Measurements from ENCODE around the gene NME3. TPM values are rescaled to one million over a fixed set of nuclear protein-coding genes. Genes with fewer than 3 reads are reported as not detected.

Gene NME3
- total and polyA plus RNA-seq, 2 donors (not counting 1 experiment from before 2014, with no cell fraction given): 9.9 to 69.7 TPM

DNA sequence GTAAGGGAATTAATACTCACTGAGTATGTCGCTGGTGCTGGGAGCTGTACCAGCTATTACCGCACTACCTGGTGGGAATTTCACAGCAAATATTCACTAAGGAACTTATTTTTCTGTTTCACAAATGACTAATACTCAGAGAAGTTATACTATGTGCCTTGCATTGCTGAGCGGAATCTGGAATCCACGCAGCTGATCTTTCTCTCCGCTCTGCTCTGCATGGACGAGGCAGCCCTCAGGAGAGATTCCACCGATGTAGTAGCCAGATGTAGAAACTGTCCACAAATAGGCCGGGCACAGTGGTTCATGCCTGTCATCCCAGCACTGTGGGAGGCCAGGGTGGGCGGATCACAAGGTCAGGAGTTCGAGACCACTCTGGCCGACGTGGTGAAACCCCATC is 17.1 kb downstream of the NME3 start:
- Histone ChIP-seq H3K27me3 (ENCODE audit: control insufficient read depth, insufficient read depth, low read length) (no peaks in the 10 kb centered on the region), H3K9ac (ENCODE audit: insufficient read depth, low read length) (no peak overlapping the region), H4K20me1 (ENCODE audit: control insufficient read depth, extremely low read depth, insufficient read depth, low read length) (no peaks in the 10 kb centered on the region), H3K4me2 (ENCODE audit: extremely low read depth, insufficient read depth, low read length) (no peak overlapping the region), H3K4me3 (replicated peaks in 1 of 4; ENCODE audit: control extremely low read depth in 1 of 4, insufficient read depth in 1 of 4, low read depth in 3 of 4, low read length in 4 of 4) (no peak overlapping the region), H3K9me3 (ENCODE audit: control insufficient read depth, insufficient read depth, low read depth, low read length) (no peaks in the 10 kb centered on the region), H2AFZ (ENCODE audit: low read length) (no peak overlapping the region), H3K4me1 (ENCODE audit: control insufficient read depth, extremely low read depth, insufficient read depth, low read length) (no peaks in the 10 kb centered on the region), H3K36me3 (ENCODE audit: control insufficient read depth, insufficient read depth, low read length) (peaks cover 15% of the 10 kb centered on the region), H3K27ac (ENCODE audit: insufficient read depth, low read length) (no peak overlapping the region), H3K79me2 (ENCODE audit: control insufficient read depth, insufficient read depth, low read length) (no peaks in the 10 kb centered on the region)
- TF ChIP-seq, protein P1, sequence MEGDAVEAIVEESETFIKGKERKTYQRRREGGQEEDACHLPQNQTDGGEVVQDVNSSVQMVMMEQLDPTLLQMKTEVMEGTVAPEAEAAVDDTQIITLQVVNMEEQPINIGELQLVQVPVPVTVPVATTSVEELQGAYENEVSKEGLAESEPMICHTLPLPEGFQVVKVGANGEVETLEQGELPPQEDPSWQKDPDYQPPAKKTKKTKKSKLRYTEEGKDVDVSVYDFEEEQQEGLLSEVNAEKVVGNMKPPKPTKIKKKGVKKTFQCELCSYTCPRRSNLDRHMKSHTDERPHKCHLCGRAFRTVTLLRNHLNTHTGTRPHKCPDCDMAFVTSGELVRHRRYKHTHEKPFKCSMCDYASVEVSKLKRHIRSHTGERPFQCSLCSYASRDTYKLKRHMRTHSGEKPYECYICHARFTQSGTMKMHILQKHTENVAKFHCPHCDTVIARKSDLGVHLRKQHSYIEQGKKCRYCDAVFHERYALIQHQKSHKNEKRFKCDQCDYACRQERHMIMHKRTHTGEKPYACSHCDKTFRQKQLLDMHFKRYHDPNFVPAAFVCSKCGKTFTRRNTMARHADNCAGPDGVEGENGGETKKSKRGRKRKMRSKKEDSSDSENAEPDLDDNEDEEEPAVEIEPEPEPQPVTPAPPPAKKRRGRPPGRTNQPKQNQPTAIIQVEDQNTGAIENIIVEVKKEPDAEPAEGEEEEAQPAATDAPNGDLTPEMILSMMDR (conservative IDR thresholded peaks at IDR 0.05 in 1 of 2, IDR thresholded peaks at IDR 0.05 in 1 of 2; ENCODE audit: low read depth in 1 of 2, low read length in 2 of 2): no peak
- no peak for TF ChIP-seq EZH2 (IDR thresholded peaks at IDR 0.05; ENCODE audit: low read length, missing control alignments)
- DNase-seq (ENCODE audit: low read depth in 2 of 2): peak in 1 of 2 donors; percentile 38

GRCh38 chr16:1752853-1753252 is 18.5 kb downstream of the NME3 start:
- no peaks in the 10 kb centered on the region for H3K9me3 ChIP-seq (ENCODE audit: control insufficient read depth, insufficient read depth, low read depth, low read length)
- no peaks in the 10 kb centered on the region for H3K79me2 ChIP-seq (ENCODE audit: control insufficient read depth, insufficient read depth, low read length)
- DNase-seq (ENCODE audit: low read depth in 2 of 2): no peak
- TF ChIP-seq, protein P1 (conservative IDR thresholded peaks at IDR 0.05 in 1 of 2, IDR thresholded peaks at IDR 0.05 in 1 of 2; ENCODE audit: low read depth in 1 of 2, low read length in 2 of 2): no peak
- TF ChIP-seq EZH2 (IDR thresholded peaks at IDR 0.05; ENCODE audit: low read length, missing control alignments): no peak
- H2AFZ ChIP-seq (ENCODE audit: low read length): no peak overlapping the region
- no peak overlapping the region for H3K9ac ChIP-seq (ENCODE audit: insufficient read depth, low read length)
- H3K4me2 ChIP-seq (ENCODE audit: extremely low read depth, insufficient read depth, low read length): no peak overlapping the region
- H3K4me1 ChIP-seq (ENCODE audit: control insufficient read depth, extremely low read depth, insufficient read depth, low read length): no peaks in the 10 kb centered on the region
- no peaks in the 10 kb centered on the region for H3K27me3 ChIP-seq (ENCODE audit: control insufficient read depth, insufficient read depth, low read length)
- H3K4me3 ChIP-seq (replicated peaks in 1 of 4; ENCODE audit: control extremely low read depth in 1 of 4, insufficient read depth in 1 of 4, low read depth in 3 of 4, low read length in 4 of 4): no peak overlapping the region
- H4K20me1 ChIP-seq (ENCODE audit: control insufficient read depth, extremely low read depth, insufficient read depth, low read length): no peaks in the 10 kb centered on the region
- H3K36me3 ChIP-seq (ENCODE audit: control insufficient read depth, insufficient read depth, low read length): peaks cover 17% of the 10 kb centered on the region
- no peak overlapping the region for H3K27ac ChIP-seq (ENCODE audit: insufficient read depth, low read length)

GRCh38 chr16:1751946-1752345 is 19.4 kb downstream of the NME3 start:
- no peak for DNase-seq (ENCODE audit: low read depth in 2 of 2)
- peaks cover 20% of the 10 kb centered on the region for H3K36me3 ChIP-seq (ENCODE audit: control insufficient read depth, insufficient read depth, low read length)
- no peak overlapping the region for H2AFZ ChIP-seq (ENCODE audit: low read length)
- no peak overlapping the region for H3K9ac ChIP-seq (ENCODE audit: insufficient read depth, low read length)
- H3K4me2 ChIP-seq (ENCODE audit: extremely low read depth, insufficient read depth, low read length): no peak overlapping the region
- no peak overlapping the region for H3K4me3 ChIP-seq (replicated peaks in 1 of 4; ENCODE audit: control extremely low read depth in 1 of 4, insufficient read depth in 1 of 4, low read depth in 3 of 4, low read length in 4 of 4)
- no peaks in the 10 kb centered on the region for H3K79me2 ChIP-seq (ENCODE audit: control insufficient read depth, insufficient read depth, low read length)
- TF ChIP-seq, protein P1 (conservative IDR thresholded peaks at IDR 0.05 in 1 of 2, IDR thresholded peaks at IDR 0.05 in 1 of 2; ENCODE audit: low read depth in 1 of 2, low read length in 2 of 2): no peak
- no peak for TF ChIP-seq EZH2 (IDR thresholded peaks at IDR 0.05; ENCODE audit: low read length, missing control alignments)
- no peaks in the 10 kb centered on the region for H3K27me3 ChIP-seq (ENCODE audit: control insufficient read depth, insufficient read depth, low read length)
- H3K4me1 ChIP-seq (ENCODE audit: control insufficient read depth, extremely low read depth, insufficient read depth, low read length): no peaks in the 10 kb centered on the region
- H4K20me1 ChIP-seq (ENCODE audit: control insufficient read depth, extremely low read depth, insufficient read depth, low read length): no peaks in the 10 kb centered on the region
- no peaks in the 10 kb centered on the region for H3K9me3 ChIP-seq (ENCODE audit: control insufficient read depth, insufficient read depth, low read depth, low read length)
- no peak overlapping the region for H3K27ac ChIP-seq (ENCODE audit: insufficient read depth, low read length)
